Prostate gland (tissue), 2 donors: ENCODE measurements around the gene ACSS3.

Experiments used
- CTCF ChIP-seq, 4 experiments: fragments of 200-600 bp in 2 of 4; fragments of 450-650 bp in 2 of 4; sonication (generic) in 2 of 4; IDR thresholded peaks; 1 replicate in 3 of 4; 2 replicates in 1 of 4; pipeline ENCODE4 v1.5.1; 2016 to 2019; ENCODE audit warnings: antibody characterized with exemption in 4 of 4, mild to moderate bottlenecking in 2 of 4, moderate library complexity in 2 of 4
- POLR2A ChIP-seq: fragments of 450-650 bp; IDR thresholded peaks from one replicate; pipeline ENCODE4 v1.6.1; 2016; ENCODE audit warnings: antibody characterized with exemption, mild to moderate bottlenecking

DNA sequence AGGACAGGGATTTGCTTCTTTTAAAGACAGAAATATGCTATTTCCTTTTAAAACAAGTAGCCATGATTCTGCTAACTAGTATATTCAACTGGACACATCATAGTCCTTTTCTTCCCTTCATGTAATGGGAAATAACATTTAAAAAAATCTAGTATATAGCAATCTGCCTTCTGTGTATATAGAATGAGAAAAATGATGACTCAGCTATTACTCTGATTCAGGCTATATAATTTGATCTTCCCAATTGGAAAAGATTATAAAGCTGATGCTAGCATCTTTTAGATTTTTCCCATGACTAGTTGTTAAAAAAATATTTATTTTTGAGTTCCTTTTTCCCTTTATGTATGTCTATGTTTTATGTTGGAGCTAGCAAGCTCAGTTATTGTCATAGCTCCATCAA, 86.9 kb downstream of the ACSS3 start:
- TF ChIP-seq CTCF (IDR thresholded peaks at IDR 0.05) = no peak
- TF ChIP-seq POLR2A = no peak
